Breast epithelium (tissue), 3 donors: ENCODE measurements around the gene OR5AK2.

ENCODE experiments used
- CTCF ChIP-seq, 3 donors: fragments of 450-650 bp; IDR thresholded peaks; one replicate each; pipeline ENCODE4 v1.5.1; 2016 to 2017; ENCODE audit warnings: antibody characterized with exemption in 3 of 3, mild to moderate bottlenecking in 3 of 3, moderate library complexity in 3 of 3
- POLR2AphosphoS5 ChIP-seq, 3 donors: sonication (generic); formaldehyde crosslinking; IDR thresholded peaks; one replicate each; pipeline ENCODE4 v1.6.1; 2017; ENCODE audit warnings: antibody characterized with exemption in 3 of 3

GRCh38 chr11:57015679-57016078 lies 27.0 kb downstream of the OR5AK2 start:
- TF ChIP-seq POLR2AphosphoS5 (IDR thresholded peaks at IDR 0.05) (no peak), CTCF (IDR thresholded peaks at IDR 0.05) (no peak)
